Neural cell (in vitro differentiated cells): Measurements from ENCODE around the gene C17orf58. TPM values are rescaled to one million over a fixed set of nuclear protein-coding genes. Genes with fewer than 3 reads are reported as not detected.

Source experiments
- H2AFZ ChIP-seq: fragments of 200-600, 300-800 bp; sonication (generic), shearing (Covaris generic); 2 replicates; pipeline ENCODE4 v1.6.0; 2014; ENCODE audit warnings: low read depth, mild to moderate bottlenecking, antibody characterized with exemption, low read length, moderate library complexity
- H3F3A ChIP-seq: fragments of 200-600 bp; shearing (Covaris generic); 2 replicates; pipeline ENCODE4 v1.6.1; 2016; ENCODE audit warnings: mild to moderate bottlenecking, moderate library complexity, mixed read lengths, antibody characterized with exemption, low read length; ENCODE audit not compliant: insufficient read depth, poor library complexity, severe bottlenecking
- H3K27ac ChIP-seq: fragments of 200-600, 300-800 bp; sonication (generic), shearing (Covaris generic); 2 replicates; pipeline ENCODE4 v1.5.1; 2014; ENCODE audit warnings: mild to moderate bottlenecking, low read length, moderate library complexity
- H3K27me3 ChIP-seq: fragments of 300-800, 200-600 bp; sonication (generic), shearing (Covaris generic); 2 replicates; pipeline ENCODE4 v1.6.0; 2014; ENCODE audit warnings: mild to moderate bottlenecking, low read depth, low read length, moderate library complexity; ENCODE audit not compliant: insufficient read depth
- H3K36me3 ChIP-seq: fragments of 300-800, 200-600 bp; sonication (generic), shearing (Covaris generic); 2 replicates; pipeline ENCODE4 v1.5.1; 2014; ENCODE audit warnings: mild to moderate bottlenecking, antibody characterized with exemption, low read length, moderate library complexity; ENCODE audit not compliant: insufficient read depth
- H3K4me2 ChIP-seq: fragments of 300-800, 200-600 bp; sonication (generic), shearing (Covaris generic); 2 replicates; pipeline ENCODE4 v1.6.0; 2014; ENCODE audit warnings: mild to moderate bottlenecking, low read length
- H3K4me3 ChIP-seq: fragments of 300-800, 200-600 bp; sonication (generic), shearing (Covaris generic); 2 replicates; pipeline ENCODE4 v1.5.1; 2014; ENCODE audit warnings: mild to moderate bottlenecking, low read length, moderate library complexity
- H3K79me2 ChIP-seq: fragments of 200-600 bp; shearing (Covaris generic); replicated peaks from 2 replicates; pipeline ENCODE4 v1.6.0; 2014; ENCODE audit warnings: mild to moderate bottlenecking, low read length, moderate library complexity; ENCODE audit not compliant: insufficient read depth
- H3K9ac ChIP-seq: fragments of 300-800, 200-600 bp; sonication (generic), shearing (Covaris generic); 2 replicates; pipeline ENCODE4 v1.6.1; 2016; ENCODE audit warnings: mild to moderate bottlenecking, low read length, mixed read lengths
- H3K9me2 ChIP-seq: fragments of 200-600 bp; shearing (Covaris generic); 2 replicates; pipeline ENCODE4 v1.6.1; 2016; ENCODE audit warnings: mild to moderate bottlenecking, low read length, mixed read lengths; ENCODE audit not compliant: insufficient read depth
- H3K9me3 ChIP-seq: fragments of 200-600, 300-800 bp; sonication (generic), shearing (Covaris generic); 2 replicates; pipeline ENCODE4 v1.6.1; 2016; ENCODE audit warnings: mild to moderate bottlenecking, mixed run types, low read length, moderate library complexity, mixed read lengths
- H4K20me1 ChIP-seq: fragments of 200-600 bp; shearing (Covaris generic); 2 replicates; pipeline ENCODE4 v1.6.1; 2016; ENCODE audit warnings: mild to moderate bottlenecking, mixed run types; ENCODE audit not compliant: insufficient read depth
- EP300 ChIP-seq: fragments of 450-650 bp; conservative IDR thresholded peaks from 2 replicates; pipeline ENCODE4 v1.6.1; 2014; ENCODE audit warnings: antibody characterized with exemption, mild to moderate bottlenecking, moderate library complexity; ENCODE audit not compliant: poor library complexity, severe bottlenecking
- EZH2 ChIP-seq: fragments of 200-600, 300-800 bp; shearing (Covaris generic), sonication (generic); IDR thresholded peaks from 2 replicates; pipeline ENCODE4 v1.6.1; 2014; ENCODE audit warnings: antibody characterized with exemption, low read length, borderline replicate concordance, mild to moderate bottlenecking; ENCODE audit not compliant: insufficient read depth, poor library complexity, severe bottlenecking
- MXI1 ChIP-seq: fragments of 450-650 bp; conservative IDR thresholded peaks from 2 replicates; pipeline ENCODE4 v1.6.1; 2014; ENCODE audit warnings: antibody characterized with exemption, mild to moderate bottlenecking; ENCODE audit not compliant: poor library complexity, severe bottlenecking
- POLR2AphosphoS5 ChIP-seq: IDR thresholded peaks from 2 replicates; pipeline ENCODE4 v1.6.1; 2012
- RAD21 ChIP-seq: fragments of 450-650 bp; conservative IDR thresholded peaks from 2 replicates; pipeline ENCODE4 v1.6.1; 2014; ENCODE audit warnings: antibody characterized with exemption, mild to moderate bottlenecking, moderate library complexity
- SMC3 ChIP-seq: fragments of 450-650 bp; conservative IDR thresholded peaks from 2 replicates; pipeline ENCODE4 v1.6.1; 2014; ENCODE audit warnings: antibody characterized with exemption, mild to moderate bottlenecking, moderate library complexity; ENCODE audit not compliant: poor library complexity
- TAF1 ChIP-seq: IDR thresholded peaks from 2 replicates; pipeline ENCODE4 v1.6.1; 2012; ENCODE audit warnings: low read depth
- polyA plus RNA-seq: library from polyadenylated mRNA; depleted of rRNA; stranded (reverse); fragments of >200 nt; gene quantifications from 2 replicates; pipeline ENCODE4 v1.2.3, GENCODE V29; 2014
- TF ChIP-seq, protein P1 (sequence below): IDR thresholded peaks from 2 replicates; pipeline ENCODE4 v1.6.1; 2012; ENCODE audit warnings: borderline replicate concordance
- TF ChIP-seq, protein P2 (sequence below): fragments of 450-650 bp; IDR thresholded peaks from 2 replicates; pipeline ENCODE4 v1.5.1; 2014; ENCODE audit warnings: antibody characterized with exemption, mild to moderate bottlenecking, moderate library complexity; ENCODE audit not compliant: poor library complexity, severe bottlenecking

Gene C17orf58
- polyA plus RNA-seq, 1 donor from 2014 or later = 54.5 TPM

DNA sequence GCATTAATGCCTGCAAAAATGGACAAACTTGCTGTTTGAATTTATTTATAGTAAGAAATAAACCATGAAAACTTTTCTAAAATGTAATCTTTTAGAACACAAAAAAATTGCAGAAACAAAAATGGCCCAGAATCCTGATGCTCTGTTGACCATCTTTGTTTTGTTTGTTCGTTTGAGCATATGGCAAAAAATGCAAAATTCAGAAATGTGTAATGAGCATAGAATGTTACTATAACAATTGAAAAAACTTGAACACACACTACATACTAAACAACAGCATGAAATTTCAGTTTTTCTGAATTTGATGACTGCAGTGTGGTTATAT is 38.1 kb upstream of the C17orf58 start (continued):
- no peak for TF ChIP-seq EZH2

DNA sequence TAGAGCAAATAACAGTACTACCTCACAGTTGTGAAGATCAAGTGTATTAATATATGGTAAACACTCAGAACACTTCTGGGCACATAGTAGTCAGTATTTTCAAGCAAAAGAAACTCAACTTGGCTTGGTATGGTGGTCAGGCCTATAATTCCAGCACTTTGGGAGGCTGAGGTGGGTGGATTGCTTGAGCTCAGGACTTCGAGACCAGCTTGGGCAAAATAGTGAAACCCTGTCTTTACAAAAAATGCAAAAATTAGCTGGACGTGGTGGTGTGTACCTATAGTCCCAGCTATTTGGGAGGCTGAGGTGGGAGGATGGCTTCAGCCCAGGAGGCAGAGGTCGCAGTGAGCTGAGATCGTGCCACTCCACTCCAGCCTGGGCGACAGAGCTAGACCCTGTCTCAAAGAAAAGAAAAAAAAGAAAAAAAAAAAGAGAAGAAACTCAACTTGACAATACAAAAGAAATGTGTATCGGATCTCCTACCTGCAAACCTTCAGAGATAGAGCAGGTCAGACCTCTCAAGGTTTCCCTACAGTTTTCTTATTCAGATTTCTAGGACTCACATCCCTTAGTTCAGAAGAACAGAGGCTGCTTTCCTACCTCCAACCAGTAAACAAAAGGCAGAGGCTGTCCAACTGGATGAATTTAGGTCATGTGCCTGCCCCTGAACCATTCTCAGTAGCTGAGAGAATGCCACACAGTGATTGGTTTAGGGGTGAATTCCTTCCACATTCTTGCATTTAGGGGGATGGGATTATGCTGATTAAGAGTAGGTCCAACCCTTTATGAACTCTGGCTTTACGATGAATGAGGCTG is 37.6 kb upstream of the C17orf58 start:
- Histone ChIP-seq H3K9me2 (no peaks in the 10 kb centered on the region), H3F3A (no peaks in the 10 kb centered on the region), H3K4me3 (no peak overlapping the region), H3K9ac (no peak overlapping the region), H4K20me1 (no peaks in the 10 kb centered on the region), H3K36me3 (no peaks in the 10 kb centered on the region), H2AFZ (no peak overlapping the region), H3K27ac (no peak overlapping the region), H3K4me2 (no peak overlapping the region), H3K79me2 (peaks cover 25% of the 10 kb centered on the region), H3K27me3 (no peaks in the 10 kb centered on the region), H3K9me3 (no peaks in the 10 kb centered on the region)
- no peak for TF ChIP-seq TAF1
- no peak for TF ChIP-seq POLR2AphosphoS5
- TF ChIP-seq MXI1 = no peak
- TF ChIP-seq EP300 = no peak
- TF ChIP-seq EZH2 = no peak
- TF ChIP-seq SMC3 = no peak
- TF ChIP-seq, protein P1, sequence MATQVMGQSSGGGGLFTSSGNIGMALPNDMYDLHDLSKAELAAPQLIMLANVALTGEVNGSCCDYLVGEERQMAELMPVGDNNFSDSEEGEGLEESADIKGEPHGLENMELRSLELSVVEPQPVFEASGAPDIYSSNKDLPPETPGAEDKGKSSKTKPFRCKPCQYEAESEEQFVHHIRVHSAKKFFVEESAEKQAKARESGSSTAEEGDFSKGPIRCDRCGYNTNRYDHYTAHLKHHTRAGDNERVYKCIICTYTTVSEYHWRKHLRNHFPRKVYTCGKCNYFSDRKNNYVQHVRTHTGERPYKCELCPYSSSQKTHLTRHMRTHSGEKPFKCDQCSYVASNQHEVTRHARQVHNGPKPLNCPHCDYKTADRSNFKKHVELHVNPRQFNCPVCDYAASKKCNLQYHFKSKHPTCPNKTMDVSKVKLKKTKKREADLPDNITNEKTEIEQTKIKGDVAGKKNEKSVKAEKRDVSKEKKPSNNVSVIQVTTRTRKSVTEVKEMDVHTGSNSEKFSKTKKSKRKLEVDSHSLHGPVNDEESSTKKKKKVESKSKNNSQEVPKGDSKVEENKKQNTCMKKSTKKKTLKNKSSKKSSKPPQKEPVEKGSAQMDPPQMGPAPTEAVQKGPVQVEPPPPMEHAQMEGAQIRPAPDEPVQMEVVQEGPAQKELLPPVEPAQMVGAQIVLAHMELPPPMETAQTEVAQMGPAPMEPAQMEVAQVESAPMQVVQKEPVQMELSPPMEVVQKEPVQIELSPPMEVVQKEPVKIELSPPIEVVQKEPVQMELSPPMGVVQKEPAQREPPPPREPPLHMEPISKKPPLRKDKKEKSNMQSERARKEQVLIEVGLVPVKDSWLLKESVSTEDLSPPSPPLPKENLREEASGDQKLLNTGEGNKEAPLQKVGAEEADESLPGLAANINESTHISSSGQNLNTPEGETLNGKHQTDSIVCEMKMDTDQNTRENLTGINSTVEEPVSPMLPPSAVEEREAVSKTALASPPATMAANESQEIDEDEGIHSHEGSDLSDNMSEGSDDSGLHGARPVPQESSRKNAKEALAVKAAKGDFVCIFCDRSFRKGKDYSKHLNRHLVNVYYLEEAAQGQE = no peak
- TF ChIP-seq, protein P2, sequence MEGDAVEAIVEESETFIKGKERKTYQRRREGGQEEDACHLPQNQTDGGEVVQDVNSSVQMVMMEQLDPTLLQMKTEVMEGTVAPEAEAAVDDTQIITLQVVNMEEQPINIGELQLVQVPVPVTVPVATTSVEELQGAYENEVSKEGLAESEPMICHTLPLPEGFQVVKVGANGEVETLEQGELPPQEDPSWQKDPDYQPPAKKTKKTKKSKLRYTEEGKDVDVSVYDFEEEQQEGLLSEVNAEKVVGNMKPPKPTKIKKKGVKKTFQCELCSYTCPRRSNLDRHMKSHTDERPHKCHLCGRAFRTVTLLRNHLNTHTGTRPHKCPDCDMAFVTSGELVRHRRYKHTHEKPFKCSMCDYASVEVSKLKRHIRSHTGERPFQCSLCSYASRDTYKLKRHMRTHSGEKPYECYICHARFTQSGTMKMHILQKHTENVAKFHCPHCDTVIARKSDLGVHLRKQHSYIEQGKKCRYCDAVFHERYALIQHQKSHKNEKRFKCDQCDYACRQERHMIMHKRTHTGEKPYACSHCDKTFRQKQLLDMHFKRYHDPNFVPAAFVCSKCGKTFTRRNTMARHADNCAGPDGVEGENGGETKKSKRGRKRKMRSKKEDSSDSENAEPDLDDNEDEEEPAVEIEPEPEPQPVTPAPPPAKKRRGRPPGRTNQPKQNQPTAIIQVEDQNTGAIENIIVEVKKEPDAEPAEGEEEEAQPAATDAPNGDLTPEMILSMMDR = no peak
- no peak for TF ChIP-seq RAD21

DNA sequence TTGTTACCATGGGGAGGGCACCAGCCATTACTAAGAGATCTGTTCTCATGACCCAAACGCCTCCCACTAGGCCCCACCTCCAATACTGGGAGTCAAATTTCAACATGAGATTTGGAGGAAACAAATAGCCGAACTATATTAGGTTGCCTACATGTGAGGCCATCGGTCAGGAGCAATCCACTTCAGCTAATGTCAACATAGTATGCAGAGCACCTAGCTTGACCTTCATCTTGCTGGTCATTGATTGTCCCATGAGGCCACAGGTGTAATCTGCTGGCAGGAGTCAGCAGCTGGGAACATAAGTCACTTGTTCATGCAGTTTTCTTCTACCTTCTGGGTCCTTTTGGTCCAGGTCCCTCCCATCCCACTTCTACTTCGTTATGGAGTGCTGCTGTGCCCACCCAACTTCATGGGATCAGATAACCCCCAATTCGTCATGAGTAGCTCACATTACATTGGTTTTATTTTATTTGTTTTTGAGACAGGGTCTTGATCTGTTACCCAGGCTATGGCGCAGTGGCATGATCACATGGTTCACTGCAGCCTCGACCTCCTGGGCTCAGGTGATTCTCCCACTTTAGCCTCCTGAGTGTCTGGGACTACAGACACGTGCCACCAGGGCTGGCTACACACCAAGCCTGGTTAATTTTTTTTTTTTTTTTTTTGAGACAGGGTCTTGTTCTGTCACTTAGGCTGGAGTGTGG is 33.4 kb upstream of the C17orf58 start:
- H3K9ac ChIP-seq = no peak overlapping the region
- H3K4me2 ChIP-seq = no peak overlapping the region
- H2AFZ ChIP-seq = no peak overlapping the region
- H3K79me2 ChIP-seq = no peaks in the 10 kb centered on the region
- H3K36me3 ChIP-seq = no peaks in the 10 kb centered on the region
- TF ChIP-seq TAF1 (no peak), SMC3 (no peak), EP300 (no peak), EZH2 (no peak), MXI1 (no peak), RAD21 (no peak), POLR2AphosphoS5 (no peak)
- TF ChIP-seq, protein P2 = no peak
- TF ChIP-seq, protein P1 = no peak
- H4K20me1 ChIP-seq = no peaks in the 10 kb centered on the region
- no peaks in the 10 kb centered on the region for H3K9me3 ChIP-seq
- H3K27ac ChIP-seq = no peak overlapping the region
- H3K4me3 ChIP-seq = no peak overlapping the region
- H3F3A ChIP-seq = no peaks in the 10 kb centered on the region
- H3K9me2 ChIP-seq = no peaks in the 10 kb centered on the region
- H3K27me3 ChIP-seq = no peaks in the 10 kb centered on the region
